ENCODE measurements around the gene RHBG. TPM values are rescaled to one million over a fixed set of nuclear protein-coding genes. Genes with fewer than 3 reads are reported as not detected.

RHBG gene
- total and polyA plus RNA-seq, 2 experiments from 2014 or later, result 1.2 to 1.6 TPM

GRCh38 chr1:156400191-156400935 lies 31.4 kb downstream of the RHBG start:
- Histone ChIP-seq H3K4me3 (no peak overlapping the region), H3F3A (replicated peaks; ENCODE audit: low read depth) (peaks cover 4% of the 10 kb centered on the region; the same call in 1 of the 2 replicates), H2AFZ (no peak overlapping the region), H3K27me3 (ENCODE audit: insufficient read depth) (no peaks in the 10 kb centered on the region), H3K9me2 (ENCODE audit: insufficient read depth) (no peaks in the 10 kb centered on the region), H3K79me2 (replicated peaks; ENCODE audit: insufficient read depth) (no peaks in the 10 kb centered on the region), H3K4me2 (peak overlapping the region; percentile 51; the same call in 1 of the 2 replicates), H3K4me1 (ENCODE audit: insufficient read depth) (peaks cover 33% of the 10 kb centered on the region), H4K20me1 (replicated peaks; ENCODE audit: insufficient read depth) (no peaks in the 10 kb centered on the region), H3K36me3 (ENCODE audit: insufficient read depth) (no peaks in the 10 kb centered on the region), H3K27ac (ENCODE audit: low read depth) (no peak overlapping the region)
- H3K4me3 Mint-ChIP-seq, result no peak overlapping the region; the same call in 2 of the 3 replicates
- peaks cover 28% of the 10 kb centered on the region for H3K4me1 Mint-ChIP-seq
- DNase-seq (ENCODE audit: low spot score) (no peak), ATAC-seq (peak; percentile 5; the same call in 1 of the 3 replicates)
- TF ChIP-seq JUNB (IDR thresholded peaks at IDR 0.05; ENCODE audit: unreplicated experiment) (no peak), CREB1 (CRISPR knock-in tag; IDR thresholded peaks at IDR 0.05; ENCODE audit: low read depth) (no peak), ETS1 (IDR thresholded peaks at IDR 0.05) (no peak), CTCF (conservative IDR thresholded peaks at IDR 0.05; ENCODE audit: low read depth in 2 of 2) (no peak), EZH2 (IDR thresholded peaks at IDR 0.05; ENCODE audit: low read depth, unreplicated experiment) (no peak), ZNF331 (CRISPR knock-in tag; IDR thresholded peaks at IDR 0.05; ENCODE audit: low read depth) (no peak), POLR2AphosphoS5 (IDR thresholded peaks at IDR 0.05; ENCODE audit: low read depth) (no peak), EZH2phosphoT487 (IDR thresholded peaks at IDR 0.05; ENCODE audit: unreplicated experiment) (no peak), STAT1 (IDR thresholded peaks at IDR 0.05; ENCODE audit: unreplicated experiment) (no peak), ZNF114 (CRISPR knock-in tag; IDR thresholded peaks at IDR 0.05) (no peak), NANOG (IDR thresholded peaks at IDR 0.05; ENCODE audit: borderline replicate concordance) (no peak)
- TF ChIP-seq, protein P1, sequence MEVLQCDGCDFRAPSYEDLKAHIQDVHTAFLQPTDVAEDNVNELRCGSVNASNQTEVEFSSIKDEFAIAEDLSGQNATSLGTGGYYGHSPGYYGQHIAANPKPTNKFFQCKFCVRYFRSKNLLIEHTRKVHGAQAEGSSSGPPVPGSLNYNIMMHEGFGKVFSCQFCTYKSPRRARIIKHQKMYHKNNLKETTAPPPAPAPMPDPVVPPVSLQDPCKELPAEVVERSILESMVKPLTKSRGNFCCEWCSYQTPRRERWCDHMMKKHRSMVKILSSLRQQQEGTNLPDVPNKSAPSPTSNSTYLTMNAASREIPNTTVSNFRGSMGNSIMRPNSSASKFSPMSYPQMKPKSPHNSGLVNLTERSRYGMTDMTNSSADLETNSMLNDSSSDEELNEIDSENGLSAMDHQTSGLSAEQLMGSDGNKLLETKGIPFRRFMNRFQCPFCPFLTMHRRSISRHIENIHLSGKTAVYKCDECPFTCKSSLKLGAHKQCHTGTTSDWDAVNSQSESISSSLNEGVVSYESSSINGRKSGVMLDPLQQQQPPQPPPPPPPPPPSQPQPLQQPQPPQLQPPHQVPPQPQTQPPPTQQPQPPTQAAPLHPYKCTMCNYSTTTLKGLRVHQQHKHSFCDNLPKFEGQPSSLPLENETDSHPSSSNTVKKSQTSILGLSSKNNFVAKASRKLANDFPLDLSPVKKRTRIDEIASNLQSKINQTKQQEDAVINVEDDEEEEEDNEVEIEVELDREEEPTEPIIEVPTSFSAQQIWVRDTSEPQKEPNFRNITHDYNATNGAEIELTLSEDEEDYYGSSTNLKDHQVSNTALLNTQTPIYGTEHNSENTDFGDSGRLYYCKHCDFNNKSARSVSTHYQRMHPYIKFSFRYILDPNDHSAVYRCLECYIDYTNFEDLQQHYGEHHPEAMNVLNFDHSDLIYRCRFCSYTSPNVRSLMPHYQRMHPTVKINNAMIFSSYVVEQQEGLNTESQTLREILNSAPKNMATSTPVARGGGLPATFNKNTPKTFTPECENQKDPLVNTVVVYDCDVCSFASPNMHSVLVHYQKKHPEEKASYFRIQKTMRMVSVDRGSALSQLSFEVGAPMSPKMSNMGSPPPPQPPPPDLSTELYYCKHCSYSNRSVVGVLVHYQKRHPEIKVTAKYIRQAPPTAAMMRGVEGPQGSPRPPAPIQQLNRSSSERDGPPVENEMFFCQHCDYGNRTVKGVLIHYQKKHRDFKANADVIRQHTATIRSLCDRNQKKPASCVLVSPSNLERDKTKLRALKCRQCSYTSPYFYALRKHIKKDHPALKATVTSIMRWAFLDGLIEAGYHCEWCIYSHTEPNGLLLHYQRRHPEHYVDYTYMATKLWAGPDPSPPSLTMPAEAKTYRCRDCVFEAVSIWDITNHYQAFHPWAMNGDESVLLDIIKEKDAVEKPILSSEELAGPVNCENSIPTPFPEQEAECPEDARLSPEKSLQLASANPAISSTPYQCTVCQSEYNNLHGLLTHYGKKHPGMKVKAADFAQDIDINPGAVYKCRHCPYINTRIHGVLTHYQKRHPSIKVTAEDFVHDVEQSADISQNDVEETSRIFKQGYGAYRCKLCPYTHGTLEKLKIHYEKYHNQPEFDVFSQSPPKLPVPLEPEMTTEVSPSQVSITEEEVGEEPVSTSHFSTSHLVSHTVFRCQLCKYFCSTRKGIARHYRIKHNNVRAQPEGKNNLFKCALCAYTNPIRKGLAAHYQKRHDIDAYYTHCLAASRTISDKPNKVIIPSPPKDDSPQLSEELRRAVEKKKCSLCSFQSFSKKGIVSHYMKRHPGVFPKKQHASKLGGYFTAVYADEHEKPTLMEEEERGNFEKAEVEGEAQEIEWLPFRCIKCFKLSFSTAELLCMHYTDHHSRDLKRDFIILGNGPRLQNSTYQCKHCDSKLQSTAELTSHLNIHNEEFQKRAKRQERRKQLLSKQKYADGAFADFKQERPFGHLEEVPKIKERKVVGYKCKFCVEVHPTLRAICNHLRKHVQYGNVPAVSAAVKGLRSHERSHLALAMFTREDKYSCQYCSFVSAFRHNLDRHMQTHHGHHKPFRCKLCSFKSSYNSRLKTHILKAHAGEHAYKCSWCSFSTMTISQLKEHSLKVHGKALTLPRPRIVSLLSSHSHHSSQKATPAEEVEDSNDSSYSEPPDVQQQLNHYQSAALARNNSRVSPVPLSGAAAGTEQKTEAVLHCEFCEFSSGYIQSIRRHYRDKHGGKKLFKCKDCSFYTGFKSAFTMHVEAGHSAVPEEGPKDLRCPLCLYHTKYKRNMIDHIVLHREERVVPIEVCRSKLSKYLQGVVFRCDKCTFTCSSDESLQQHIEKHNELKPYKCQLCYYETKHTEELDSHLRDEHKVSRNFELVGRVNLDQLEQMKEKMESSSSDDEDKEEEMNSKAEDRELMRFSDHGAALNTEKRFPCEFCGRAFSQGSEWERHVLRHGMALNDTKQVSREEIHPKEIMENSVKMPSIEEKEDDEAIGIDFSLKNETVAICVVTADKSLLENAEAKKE (CRISPR knock-in tag; IDR thresholded peaks at IDR 0.05), result no peak
- TF ChIP-seq, protein P2, sequence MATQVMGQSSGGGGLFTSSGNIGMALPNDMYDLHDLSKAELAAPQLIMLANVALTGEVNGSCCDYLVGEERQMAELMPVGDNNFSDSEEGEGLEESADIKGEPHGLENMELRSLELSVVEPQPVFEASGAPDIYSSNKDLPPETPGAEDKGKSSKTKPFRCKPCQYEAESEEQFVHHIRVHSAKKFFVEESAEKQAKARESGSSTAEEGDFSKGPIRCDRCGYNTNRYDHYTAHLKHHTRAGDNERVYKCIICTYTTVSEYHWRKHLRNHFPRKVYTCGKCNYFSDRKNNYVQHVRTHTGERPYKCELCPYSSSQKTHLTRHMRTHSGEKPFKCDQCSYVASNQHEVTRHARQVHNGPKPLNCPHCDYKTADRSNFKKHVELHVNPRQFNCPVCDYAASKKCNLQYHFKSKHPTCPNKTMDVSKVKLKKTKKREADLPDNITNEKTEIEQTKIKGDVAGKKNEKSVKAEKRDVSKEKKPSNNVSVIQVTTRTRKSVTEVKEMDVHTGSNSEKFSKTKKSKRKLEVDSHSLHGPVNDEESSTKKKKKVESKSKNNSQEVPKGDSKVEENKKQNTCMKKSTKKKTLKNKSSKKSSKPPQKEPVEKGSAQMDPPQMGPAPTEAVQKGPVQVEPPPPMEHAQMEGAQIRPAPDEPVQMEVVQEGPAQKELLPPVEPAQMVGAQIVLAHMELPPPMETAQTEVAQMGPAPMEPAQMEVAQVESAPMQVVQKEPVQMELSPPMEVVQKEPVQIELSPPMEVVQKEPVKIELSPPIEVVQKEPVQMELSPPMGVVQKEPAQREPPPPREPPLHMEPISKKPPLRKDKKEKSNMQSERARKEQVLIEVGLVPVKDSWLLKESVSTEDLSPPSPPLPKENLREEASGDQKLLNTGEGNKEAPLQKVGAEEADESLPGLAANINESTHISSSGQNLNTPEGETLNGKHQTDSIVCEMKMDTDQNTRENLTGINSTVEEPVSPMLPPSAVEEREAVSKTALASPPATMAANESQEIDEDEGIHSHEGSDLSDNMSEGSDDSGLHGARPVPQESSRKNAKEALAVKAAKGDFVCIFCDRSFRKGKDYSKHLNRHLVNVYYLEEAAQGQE (IDR thresholded peaks at IDR 0.05; ENCODE audit: unreplicated experiment), result no peak
- peaks cover 20% of the 10 kb centered on the region for H3K27me3 Mint-ChIP-seq (ENCODE audit: insufficient read depth, low read depth, poor library complexity)
- peaks cover 3% of the 10 kb centered on the region; the same call in 2 of the 3 replicates for H3K9me3 Mint-ChIP-seq
- peaks cover 7% of the 10 kb centered on the region; the same call in 2 of the 3 replicates for H3K36me3 Mint-ChIP-seq (ENCODE audit: low read depth)
- H3K27ac Mint-ChIP-seq, result no peak overlapping the region

Data from GM23338 (cell line).